Activated T-cell treated with anti-CD3 and anti-CD28 coated beads, Interleukin-2, amount 50 U/mL, for 4 hours (primary cell): Measurements from ENCODE around the gene C3orf70. TPM values are rescaled to one million over a fixed set of nuclear protein-coding genes. Genes with fewer than 3 reads are reported as not detected.

Experiments used
- ATAC-seq, 2 donors: fragments of 200-7000 bp; cut with Tn5 transposase; one replicate each; pipeline ENCODE4 v1.10.0; 2021
- DNase-seq: peaks from one replicate; pipeline ENCODE4 v3.0.0-alpha.2; 2020
- H3K27me3 Mint-ChIP-seq: one replicate; pipeline ENCODE4 v1.8.0; 2021; ENCODE audit warnings: low read depth, mixed read lengths
- H3K36me3 Mint-ChIP-seq: one replicate; pipeline ENCODE4 v1.8.0; 2022; ENCODE audit warnings: mixed read lengths; ENCODE audit not compliant: insufficient read depth
- H3K4me1 Mint-ChIP-seq: one replicate; pipeline ENCODE4 v1.8.0; 2021; ENCODE audit warnings: low read depth, mixed read lengths
- H3K4me3 Mint-ChIP-seq: one replicate; pipeline ENCODE4 v1.8.0; 2021; ENCODE audit warnings: mild to moderate bottlenecking, moderate library complexity, mixed read lengths
- H3K9me3 Mint-ChIP-seq: one replicate; pipeline ENCODE4 v1.8.0; 2021; ENCODE audit warnings: mixed read lengths
- total RNA-seq, 3 donors: library from RNA; stranded (reverse); gene quantifications; one replicate each; pipeline ENCODE4 v1.2.1, GENCODE V29; 2021

Gene C3orf70
- total RNA-seq, 3 donors from 2014 or later: 0.05 TPM; not detected in 2

- Mint-ChIP-seq H3K27me3 (peaks cover 14% of the 10 kb centered on the region), H3K9me3 (no peaks in the 10 kb centered on the region), H3K36me3 (no peaks in the 10 kb centered on the region), H3K4me3 (no peak overlapping the region), H3K4me1 (no peaks in the 10 kb centered on the region)
- no peak for ATAC-seq
- DNase-seq: no peak
Observed at GRCh38 chr3:185161761-185162160, 8.9 kb upstream of the C3orf70 start.

GRCh38 chr3:185157347-185157746, 4.5 kb upstream of the C3orf70 start:
- Mint-ChIP-seq H3K9me3 (no peaks in the 10 kb centered on the region), H3K36me3 (no peaks in the 10 kb centered on the region), H3K4me3 (no peak overlapping the region), H3K27me3 (peaks cover 15% of the 10 kb centered on the region), H3K4me1 (peaks cover 3% of the 10 kb centered on the region)
- DNase-seq (no peak), ATAC-seq (no peak)

- H3K4me1 Mint-ChIP-seq: peaks cover 5% of the 10 kb centered on the region
- ATAC-seq: no peak
- no peaks in the 10 kb centered on the region for H3K36me3 Mint-ChIP-seq
- H3K4me3 Mint-ChIP-seq: no peak overlapping the region
- peaks cover 25% of the 10 kb centered on the region for H3K27me3 Mint-ChIP-seq
- no peaks in the 10 kb centered on the region for H3K9me3 Mint-ChIP-seq
- no peak for DNase-seq
Observed at GRCh38 chr3:185155678-185156077, 2.8 kb upstream of the C3orf70 start.

GRCh38 chr3:185153861-185154629, 1.2 kb upstream of the C3orf70 start:
- Mint-ChIP-seq H3K36me3 (no peaks in the 10 kb centered on the region), H3K27me3 (peaks cover 32% of the 10 kb centered on the region), H3K9me3 (no peaks in the 10 kb centered on the region), H3K4me3 (no peak overlapping the region), H3K4me1 (peaks cover 5% of the 10 kb centered on the region)
- DNase-seq (no peak), ATAC-seq (no peak)

GRCh38 chr3:185153171-185153771, 411 bp upstream of the C3orf70 start:
- Mint-ChIP-seq H3K9me3 (no peaks in the 10 kb centered on the region), H3K4me3 (peak overlapping the region; percentile 77), H3K36me3 (no peaks in the 10 kb centered on the region), H3K27me3 (peaks cover 29% of the 10 kb centered on the region), H3K4me1 (peaks cover 5% of the 10 kb centered on the region)
- DNase-seq (no peak), ATAC-seq (peak; percentile 32 to 47)

GRCh38 chr3:185151964-185152409, 873 bp downstream of the C3orf70 start:
- Mint-ChIP-seq H3K4me1 (peaks cover 5% of the 10 kb centered on the region), H3K27me3 (peaks cover 28% of the 10 kb centered on the region), H3K9me3 (no peaks in the 10 kb centered on the region), H3K36me3 (no peaks in the 10 kb centered on the region), H3K4me3 (peak overlapping the region; percentile 66)
- no peak for DNase-seq
- ATAC-seq: no peak

- H3K4me3 Mint-ChIP-seq: no peak overlapping the region
- no peak for DNase-seq
- H3K36me3 Mint-ChIP-seq: no peaks in the 10 kb centered on the region
- H3K27me3 Mint-ChIP-seq: peaks cover 26% of the 10 kb centered on the region
- ATAC-seq: no peak
- peaks cover 5% of the 10 kb centered on the region for H3K4me1 Mint-ChIP-seq
- no peaks in the 10 kb centered on the region for H3K9me3 Mint-ChIP-seq
Observed at GRCh38 chr3:185151101-185151963, 1.5 kb downstream of the C3orf70 start.

GRCh38 chr3:185150561-185150960, 2.3 kb downstream of the C3orf70 start:
- no peaks in the 10 kb centered on the region for H3K9me3 Mint-ChIP-seq
- H3K4me1 Mint-ChIP-seq: peaks cover 5% of the 10 kb centered on the region
- DNase-seq: no peak
- H3K27me3 Mint-ChIP-seq: peaks cover 28% of the 10 kb centered on the region
- no peak for ATAC-seq
- no peaks in the 10 kb centered on the region for H3K36me3 Mint-ChIP-seq
- no peak overlapping the region for H3K4me3 Mint-ChIP-seq

- Mint-ChIP-seq H3K27me3 (peaks cover 29% of the 10 kb centered on the region), H3K36me3 (no peaks in the 10 kb centered on the region), H3K4me1 (peaks cover 5% of the 10 kb centered on the region), H3K4me3 (no peak overlapping the region), H3K9me3 (no peaks in the 10 kb centered on the region)
- ATAC-seq (no peak), DNase-seq (no peak)
Observed at GRCh38 chr3:185149591-185149990, 3.3 kb downstream of the C3orf70 start.

- Mint-ChIP-seq H3K4me3 (no peak overlapping the region), H3K9me3 (no peaks in the 10 kb centered on the region), H3K36me3 (no peaks in the 10 kb centered on the region), H3K27me3 (peaks cover 13% of the 10 kb centered on the region), H3K4me1 (no peaks in the 10 kb centered on the region)
- DNase-seq (no peak), ATAC-seq (no peak)
Observed at GRCh38 chr3:185145511-185145910, 7.3 kb downstream of the C3orf70 start.

GRCh38 chr3:185144784-185145183, 8.1 kb downstream of the C3orf70 start:
- Mint-ChIP-seq H3K36me3 (no peaks in the 10 kb centered on the region), H3K27me3 (peaks cover 8% of the 10 kb centered on the region)
- no peak for ATAC-seq

GRCh38 chr3:185137821-185138220, 15.0 kb downstream of the C3orf70 start:
- no peak for DNase-seq

More at GRCh38 chr3:185144784-185145183, 8.1 kb downstream of the C3orf70 start:
- Mint-ChIP-seq H3K4me3 (no peak overlapping the region), H3K4me1 (no peaks in the 10 kb centered on the region), H3K9me3 (no peaks in the 10 kb centered on the region)
- DNase-seq: no peak

GRCh38 chr3:185134509-185134908, 18.4 kb downstream of the C3orf70 start:
- no peak overlapping the region for H3K4me3 Mint-ChIP-seq
- no peak for ATAC-seq
- H3K9me3 Mint-ChIP-seq: no peaks in the 10 kb centered on the region
- H3K27me3 Mint-ChIP-seq: peaks cover 13% of the 10 kb centered on the region
- DNase-seq: no peak
- no peaks in the 10 kb centered on the region for H3K36me3 Mint-ChIP-seq
- H3K4me1 Mint-ChIP-seq: no peaks in the 10 kb centered on the region

More at GRCh38 chr3:185137821-185138220, 15.0 kb downstream of the C3orf70 start:
- H3K27me3 Mint-ChIP-seq: peaks cover 11% of the 10 kb centered on the region
- no peaks in the 10 kb centered on the region for H3K9me3 Mint-ChIP-seq
- no peaks in the 10 kb centered on the region for H3K4me1 Mint-ChIP-seq
- ATAC-seq: no peak
- no peak overlapping the region for H3K4me3 Mint-ChIP-seq
- H3K36me3 Mint-ChIP-seq: no peaks in the 10 kb centered on the region

GRCh38 chr3:185131602-185132256, 21.1 kb downstream of the C3orf70 start:
- DNase-seq: no peak
- Mint-ChIP-seq H3K4me3 (no peak overlapping the region), H3K36me3 (no peaks in the 10 kb centered on the region), H3K9me3 (no peaks in the 10 kb centered on the region), H3K27me3 (peaks cover 18% of the 10 kb centered on the region), H3K4me1 (no peaks in the 10 kb centered on the region)
- no peak for ATAC-seq
